Neutrophil (primary cell): ENCODE data around the gene POFUT2.

Experiments used
- H3K27ac ChIP-seq: fragments of 200-600 bp; sonication (generic); 2 replicates; pipeline ENCODE4 v1.5.1; 2016; ENCODE audit warnings: mild to moderate bottlenecking, moderate library complexity
- H3K27me3 ChIP-seq: fragments of 200-600 bp; sonication (generic); 2 replicates; pipeline ENCODE4 v1.6.0; 2016; ENCODE audit warnings: mild to moderate bottlenecking
- H3K36me3 ChIP-seq: fragments of 200-600 bp; sonication (generic); 2 replicates; pipeline ENCODE4 v1.5.1; 2017
- H3K4me1 ChIP-seq, 2 experiments: fragments of 200-600 bp in 1 of 2; sonication (generic) in 1 of 2; 1 replicate in 1 of 2; 2 replicates in 1 of 2; pipeline versions ENCODE4 v1.5.1 to v1.6.1; 2013 to 2016; ENCODE audit warnings: low read depth in 1 of 2, low read length in 1 of 2, mild to moderate bottlenecking in 1 of 2, moderate library complexity in 1 of 2; ENCODE audit not compliant: control insufficient read depth in 1 of 2, insufficient read depth in 1 of 2
- H3K4me3 ChIP-seq, 2 experiments: fragments of 200-600 bp in 1 of 2; sonication (generic) in 1 of 2; 1 replicate in 1 of 2; 2 replicates in 1 of 2; pipeline ENCODE4 v1.5.1; 2013 to 2016; ENCODE audit warnings: low read depth in 1 of 2, low read length in 1 of 2, mild to moderate bottlenecking in 1 of 2, moderate library complexity in 1 of 2
- H3K9me3 ChIP-seq: fragments of 200-600 bp; sonication (generic); 2 replicates; pipeline ENCODE4 v1.5.1; 2016
- CTCF ChIP-seq: fragments of 200-600 bp; sonication (generic); IDR thresholded peaks from 2 replicates; pipeline ENCODE4 v1.5.1; 2016; ENCODE audit warnings: antibody characterized with exemption

The POFUT2 gene

GRCh38 chr21:45325206-45326168 lies 37.8 kb upstream of the POFUT2 start:
- Histone ChIP-seq H3K9me3 (no peaks in the 10 kb centered on the region), H3K27ac (no peak overlapping the region), H3K4me3 (no peak overlapping the region), H3K4me1 (no peaks in the 10 kb centered on the region), H3K36me3 (no peaks in the 10 kb centered on the region), H3K27me3 (peaks cover 23% of the 10 kb centered on the region)
- TF ChIP-seq CTCF = no peak

GRCh38 chr21:45324489-45325205 lies 37.0 kb upstream of the POFUT2 start:
- no peaks in the 10 kb centered on the region for H3K9me3 ChIP-seq
- H3K4me1 ChIP-seq = no peaks in the 10 kb centered on the region
- peaks cover 29% of the 10 kb centered on the region for H3K27me3 ChIP-seq
- H3K36me3 ChIP-seq = no peaks in the 10 kb centered on the region
- no peak for TF ChIP-seq CTCF
- H3K27ac ChIP-seq = no peak overlapping the region
- no peak overlapping the region for H3K4me3 ChIP-seq

GRCh38 chr21:45323487-45324311 lies 36.0 kb upstream of the POFUT2 start:
- Histone ChIP-seq H3K4me1 (no peaks in the 10 kb centered on the region), H3K27me3 (peaks cover 33% of the 10 kb centered on the region), H3K9me3 (no peaks in the 10 kb centered on the region), H3K36me3 (no peaks in the 10 kb centered on the region), H3K27ac (no peak overlapping the region), H3K4me3 (no peak overlapping the region)
- TF ChIP-seq CTCF = no peak

- H3K36me3 ChIP-seq = no peaks in the 10 kb centered on the region
- H3K27ac ChIP-seq = no peak overlapping the region
- no peak overlapping the region for H3K4me3 ChIP-seq
- TF ChIP-seq CTCF = no peak
- no peaks in the 10 kb centered on the region for H3K9me3 ChIP-seq
- H3K4me1 ChIP-seq = no peaks in the 10 kb centered on the region
- H3K27me3 ChIP-seq = peaks cover 33% of the 10 kb centered on the region
These were observed 35.3 kb upstream of the POFUT2 start for GRCh38 chr21:45322960-45323461.

- no peaks in the 10 kb centered on the region for H3K9me3 ChIP-seq
- peaks cover 33% of the 10 kb centered on the region for H3K27me3 ChIP-seq
- H3K4me3 ChIP-seq = no peak overlapping the region
- H3K36me3 ChIP-seq = no peaks in the 10 kb centered on the region
- H3K4me1 ChIP-seq = no peaks in the 10 kb centered on the region
- no peak overlapping the region for H3K27ac ChIP-seq
- no peak for TF ChIP-seq CTCF
These were observed 34.7 kb upstream of the POFUT2 start for GRCh38 chr21:45322231-45322959.
